Stimulated activated CD8-positive, alpha-beta memory T cell treated with anti-CD3 and anti-CD28 coated beads, Interleukin-12 subunit alpha, Interleukin-12 subunit beta, amount 100 ng/mL, for 24 hours (primary cell): ENCODE results near the gene ABCG1.
A peak's percentile ranks its signal among the peaks of the same experiment; 100 is the strongest.

Experiments
- DNase-seq: peaks from one replicate; pipeline ENCODE4 v3.0.0-alpha.2; 2020; ENCODE audit errors: extremely low read depth

Gene ABCG1

GRCh38 chr21:42232176-42232825, 13.4 kb downstream of the ABCG1 start:
- DNase-seq: no peak

- no peak for DNase-seq
Measured at GRCh38 chr21:42233067-42233961, 14.4 kb downstream of the ABCG1 start.

- no peak for DNase-seq
Measured at GRCh38 chr21:42234041-42234440, 15.1 kb downstream of the ABCG1 start.

GRCh38 chr21:42234464-42235241, 15.7 kb downstream of the ABCG1 start:
- DNase-seq: peak; percentile 62

- no peak for DNase-seq
Measured at GRCh38 chr21:42235593-42235992, 16.7 kb downstream of the ABCG1 start.

GRCh38 chr21:42236014-42236413, 17.1 kb downstream of the ABCG1 start:
- DNase-seq: no peak

GRCh38 chr21:42236693-42237092, 17.8 kb downstream of the ABCG1 start:
- DNase-seq: no peak

GRCh38 chr21:42237161-42237560, 18.2 kb downstream of the ABCG1 start:
- no peak for DNase-seq

- no peak for DNase-seq
Measured at GRCh38 chr21:42237577-42237976, 18.6 kb downstream of the ABCG1 start.

GRCh38 chr21:42238185-42238934, 19.4 kb downstream of the ABCG1 start:
- no peak for DNase-seq

- no peak for DNase-seq
Measured at GRCh38 chr21:42239556-42239955, 20.6 kb downstream of the ABCG1 start.

GRCh38 chr21:42239973-42240372, 21.0 kb downstream of the ABCG1 start:
- no peak for DNase-seq

- DNase-seq: no peak
Measured at GRCh38 chr21:42242611-42243010, 23.7 kb downstream of the ABCG1 start.

- DNase-seq: no peak
Measured at GRCh38 chr21:42243026-42243425, 24.1 kb downstream of the ABCG1 start.

- DNase-seq: no peak
Measured at GRCh38 chr21:42245331-42246193, 26.6 kb downstream of the ABCG1 start.

- no peak for DNase-seq
Measured at GRCh38 chr21:42247716-42248115, 28.8 kb downstream of the ABCG1 start.

- no peak for DNase-seq
Measured at GRCh38 chr21:42248241-42248640, 29.3 kb downstream of the ABCG1 start.

GRCh38 chr21:42248783-42249597, 30.1 kb downstream of the ABCG1 start:
- DNase-seq: no peak

- DNase-seq: no peak
Measured at GRCh38 chr21:42250422-42251403, 31.8 kb downstream of the ABCG1 start.
